Vagina (tissue), 2 donors: Measurements from ENCODE around the gene PAPSS2.
"Not testable (repeated sequence)": the region's sequence is repeated elsewhere in the genome, so short reads cannot be mapped to it uniquely, and the experiment has no call there.

Source experiments
- POLR2AphosphoS5 ChIP-seq, 2 donors: sonication (generic); formaldehyde crosslinking; IDR thresholded peaks; one replicate each; pipeline ENCODE4 v1.9.0; 2017; ENCODE audit warnings: antibody characterized with exemption in 2 of 2, mild to moderate bottlenecking in 2 of 2, low read depth in 1 of 2; ENCODE audit not compliant: insufficient read depth in 1 of 2
- TF ChIP-seq, protein P1 (sequence below), 3 experiments: fragments of 450-650 bp in 2 of 3; fragments of 200-600 bp in 1 of 3; sonication (generic) in 1 of 3; IDR thresholded peaks; one replicate each; pipeline ENCODE4 v1.5.1; 2017 to 2019; ENCODE audit warnings: antibody characterized with exemption in 3 of 3, mild to moderate bottlenecking in 2 of 3, moderate library complexity in 2 of 3

DNA sequence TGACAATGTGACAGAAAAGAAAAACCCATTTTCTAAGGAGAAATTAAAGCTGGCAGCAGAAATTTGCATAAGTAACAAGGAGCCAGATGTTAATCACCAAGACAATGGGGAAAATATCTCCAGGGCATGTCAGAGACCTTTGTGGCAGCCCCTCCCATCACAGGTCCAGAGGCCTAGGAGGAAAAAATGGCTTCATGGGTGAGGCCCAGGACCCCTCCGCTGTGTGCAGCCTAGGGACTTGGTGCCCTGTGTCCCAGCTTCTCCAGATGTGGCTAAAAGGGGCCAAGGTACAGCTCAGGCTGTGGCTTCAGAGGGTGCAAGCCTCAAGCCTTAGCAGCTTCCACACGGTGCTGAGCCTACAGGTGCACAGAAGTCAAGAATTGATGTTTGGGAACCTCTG, 48.3 kb upstream of the PAPSS2 start:
- TF ChIP-seq, protein P1, sequence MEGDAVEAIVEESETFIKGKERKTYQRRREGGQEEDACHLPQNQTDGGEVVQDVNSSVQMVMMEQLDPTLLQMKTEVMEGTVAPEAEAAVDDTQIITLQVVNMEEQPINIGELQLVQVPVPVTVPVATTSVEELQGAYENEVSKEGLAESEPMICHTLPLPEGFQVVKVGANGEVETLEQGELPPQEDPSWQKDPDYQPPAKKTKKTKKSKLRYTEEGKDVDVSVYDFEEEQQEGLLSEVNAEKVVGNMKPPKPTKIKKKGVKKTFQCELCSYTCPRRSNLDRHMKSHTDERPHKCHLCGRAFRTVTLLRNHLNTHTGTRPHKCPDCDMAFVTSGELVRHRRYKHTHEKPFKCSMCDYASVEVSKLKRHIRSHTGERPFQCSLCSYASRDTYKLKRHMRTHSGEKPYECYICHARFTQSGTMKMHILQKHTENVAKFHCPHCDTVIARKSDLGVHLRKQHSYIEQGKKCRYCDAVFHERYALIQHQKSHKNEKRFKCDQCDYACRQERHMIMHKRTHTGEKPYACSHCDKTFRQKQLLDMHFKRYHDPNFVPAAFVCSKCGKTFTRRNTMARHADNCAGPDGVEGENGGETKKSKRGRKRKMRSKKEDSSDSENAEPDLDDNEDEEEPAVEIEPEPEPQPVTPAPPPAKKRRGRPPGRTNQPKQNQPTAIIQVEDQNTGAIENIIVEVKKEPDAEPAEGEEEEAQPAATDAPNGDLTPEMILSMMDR (IDR thresholded peaks at IDR 0.05): not testable (repeated sequence)
- not testable (repeated sequence) for TF ChIP-seq POLR2AphosphoS5 (IDR thresholded peaks at IDR 0.05; ENCODE audit: insufficient read depth in 1 of 2, low read depth in 1 of 2)
